DND-41 (cell line): ENCODE results near the gene AP1B1.

Experiments
- ATAC-seq: fragments of 200-7000 bp; cut with Tn5 transposase; 3 replicates; pipeline ENCODE4 v1.9.1; 2021; ENCODE audit warnings: low read depth; ENCODE audit not compliant: insufficient read depth
- DNase-seq: peaks from one replicate; pipeline ENCODE4 v3.0.0-alpha.2; 2020
- H2AFZ ChIP-seq: 2 replicates; pipeline ENCODE4 v1.6.0; 2012; ENCODE audit warnings: low read depth, low read length
- H3K27ac ChIP-seq: 2 replicates; pipeline ENCODE4 v1.5.1; 2012; ENCODE audit warnings: low read length, inconsistent platforms
- H3K27me3 ChIP-seq: fragments of 200-600 bp; sonication (generic); 2 replicates; pipeline ENCODE4 v1.6.0; 2012; ENCODE audit warnings: low read length, mild to moderate bottlenecking, inconsistent platforms; ENCODE audit not compliant: insufficient read depth, poor library complexity
- H3K36me3 ChIP-seq: 2 replicates; pipeline ENCODE4 v1.5.1; 2012; ENCODE audit warnings: low read length, inconsistent platforms; ENCODE audit not compliant: insufficient read depth
- H3K4me1 ChIP-seq: 2 replicates; pipeline ENCODE4 v1.5.1; 2012; ENCODE audit warnings: mild to moderate bottlenecking, low read length; ENCODE audit not compliant: insufficient read depth
- H3K4me2 ChIP-seq: 2 replicates; pipeline ENCODE4 v1.6.0; 2012; ENCODE audit warnings: mild to moderate bottlenecking, moderate library complexity, low read length, inconsistent platforms; ENCODE audit not compliant: insufficient read depth
- H3K4me3 ChIP-seq, 2 experiments: fragments of 200-600 bp in 1 of 2; shearing (Covaris generic) in 1 of 2; 2 replicates each; pipeline ENCODE4 v1.5.1; 2012 to 2016; ENCODE audit warnings: inconsistent platforms in 2 of 2, low read length in 2 of 2, mild to moderate bottlenecking in 2 of 2, low read depth in 1 of 2, moderate library complexity in 1 of 2
- H3K79me2 ChIP-seq: 2 replicates; pipeline ENCODE4 v1.6.0; 2012; ENCODE audit warnings: low read length, inconsistent platforms; ENCODE audit not compliant: insufficient read depth
- H3K9ac ChIP-seq: 2 replicates; pipeline ENCODE4 v1.6.0; 2012; ENCODE audit warnings: low read depth, mild to moderate bottlenecking, inconsistent platforms, low read length, moderate library complexity
- H3K9me3 ChIP-seq: 2 replicates; pipeline ENCODE4 v1.5.1; 2012; ENCODE audit warnings: low read length, moderate library complexity, mild to moderate bottlenecking, inconsistent platforms; ENCODE audit not compliant: insufficient read depth, severe bottlenecking
- H4K20me1 ChIP-seq: 2 replicates; pipeline ENCODE4 v1.6.0; 2012; ENCODE audit warnings: low read length; ENCODE audit not compliant: insufficient read depth
- CTCF ChIP-seq: IDR thresholded peaks from 2 replicates; pipeline ENCODE4 v1.5.1; 2012; ENCODE audit warnings: borderline replicate concordance, low read length, moderate library complexity, mild to moderate bottlenecking; ENCODE audit not compliant: poor library complexity, severe bottlenecking; ENCODE audit errors: extremely low read depth
- EZH2 ChIP-seq: IDR thresholded peaks from 3 replicates; pipeline ENCODE4 v1.6.1; 2012; ENCODE audit warnings: borderline replicate concordance, low read depth, mild to moderate bottlenecking, moderate library complexity, low read length, inconsistent platforms; ENCODE audit not compliant: severe bottlenecking

Gene AP1B1

GRCh38 chr22:29383740-29384139, 4.6 kb downstream of the AP1B1 start:
- Histone ChIP-seq H3K4me1 (peaks cover 20% of the 10 kb centered on the region), H3K27ac (no peak overlapping the region), H3K79me2 (peaks cover 94% of the 10 kb centered on the region), H3K4me2 (no peak overlapping the region), H3K4me3 (no peak overlapping the region), H2AFZ (no peak overlapping the region), H3K36me3 (peaks cover 28% of the 10 kb centered on the region; the same call in 1 of the 2 replicates), H3K9ac (no peak overlapping the region), H3K27me3 (no peaks in the 10 kb centered on the region), H3K9me3 (no peaks in the 10 kb centered on the region), H4K20me1 (peaks cover 25% of the 10 kb centered on the region)
- ATAC-seq: no peak
- TF ChIP-seq EZH2 (no peak), CTCF (no peak)
- no peak for DNase-seq

GRCh38 chr22:29382580-29383302, 5.6 kb downstream of the AP1B1 start:
- H2AFZ ChIP-seq: no peak overlapping the region
- peaks cover 30% of the 10 kb centered on the region; the same call in 1 of the 2 replicates for H3K36me3 ChIP-seq
- no peaks in the 10 kb centered on the region for H3K27me3 ChIP-seq
- H3K4me1 ChIP-seq: peaks cover 15% of the 10 kb centered on the region
- ATAC-seq: no peak
- H3K4me3 ChIP-seq: no peak overlapping the region
- TF ChIP-seq EZH2: no peak
- TF ChIP-seq CTCF: no peak
- peaks cover 30% of the 10 kb centered on the region for H4K20me1 ChIP-seq
- H3K9ac ChIP-seq: no peak overlapping the region
- peaks cover 91% of the 10 kb centered on the region for H3K79me2 ChIP-seq
- H3K4me2 ChIP-seq: no peak overlapping the region
- DNase-seq: no peak
- H3K27ac ChIP-seq: no peak overlapping the region
- H3K9me3 ChIP-seq: no peaks in the 10 kb centered on the region

GRCh38 chr22:29380856-29381255, 7.5 kb downstream of the AP1B1 start:
- Histone ChIP-seq H2AFZ (no peak overlapping the region), H3K4me1 (no peaks in the 10 kb centered on the region), H3K9ac (no peak overlapping the region), H3K79me2 (peaks cover 82% of the 10 kb centered on the region), H3K27me3 (no peaks in the 10 kb centered on the region), H3K27ac (no peak overlapping the region), H3K36me3 (peaks cover 46% of the 10 kb centered on the region), H4K20me1 (peaks cover 30% of the 10 kb centered on the region), H3K9me3 (no peaks in the 10 kb centered on the region), H3K4me2 (no peak overlapping the region), H3K4me3 (no peak overlapping the region)
- TF ChIP-seq EZH2: no peak
- TF ChIP-seq CTCF: no peak
- ATAC-seq (no peak), DNase-seq (no peak)
